Iris pigment epithelial cell (primary cell): ENCODE data around the gene NRP2.

ENCODE experiments used
- DNase-seq: peaks from one replicate; pipeline ENCODE4 v3.0.0-alpha.2; 2011; ENCODE audit warnings: low read depth

The NRP2 gene

DNA sequence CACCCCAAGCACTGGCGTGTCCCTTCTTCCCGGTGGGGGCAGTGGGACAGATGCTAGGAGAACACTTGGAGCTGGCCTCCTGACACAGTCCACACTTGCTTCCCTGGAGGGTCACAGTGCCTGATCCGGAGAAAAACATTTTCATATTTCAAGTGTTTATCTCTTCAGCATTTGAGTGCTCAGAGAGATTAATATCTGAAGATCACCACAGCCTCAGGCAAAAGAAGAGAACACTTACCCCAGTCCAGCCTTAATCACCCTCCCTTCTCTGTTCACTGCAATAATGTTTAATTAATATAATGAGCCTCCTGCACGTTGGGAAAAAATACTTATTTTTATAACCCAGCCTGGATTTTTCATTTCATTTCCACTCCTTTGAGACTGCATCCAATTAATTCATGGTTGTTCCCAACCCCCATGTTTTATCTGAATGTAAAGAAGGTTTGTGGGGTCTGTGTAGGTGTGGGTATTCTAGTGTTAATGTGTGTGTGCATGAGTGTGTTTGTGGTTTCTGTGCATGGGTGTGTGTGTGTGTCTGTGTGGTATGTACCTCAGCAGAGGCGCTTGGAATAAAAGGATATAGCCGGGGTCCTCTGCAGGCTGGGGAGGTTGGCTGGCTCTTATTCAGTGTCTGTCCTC is 72.1 kb downstream of the NRP2 start:
- no peak for DNase-seq

DNA sequence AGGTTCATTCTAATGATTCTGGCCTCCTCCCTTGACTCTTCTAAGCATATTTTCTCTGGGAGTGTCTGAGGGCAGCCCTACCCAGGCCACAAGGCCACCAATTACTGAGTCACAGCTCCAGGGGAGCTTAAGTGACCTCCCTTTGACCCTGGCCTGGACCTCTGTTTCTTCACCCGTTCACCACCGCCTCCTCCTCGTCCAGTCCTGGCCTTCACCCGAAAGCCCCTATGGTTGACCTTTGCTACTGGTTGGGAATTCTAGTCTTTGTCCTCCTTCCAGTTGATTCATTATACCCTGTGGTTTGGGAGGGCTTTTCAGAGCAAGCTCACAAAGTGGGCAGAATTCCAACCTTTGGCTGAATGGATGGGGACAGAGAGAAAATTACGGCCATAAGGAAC is 72.6 kb downstream of the NRP2 start:
- DNase-seq, result peak; percentile 71

DNA sequence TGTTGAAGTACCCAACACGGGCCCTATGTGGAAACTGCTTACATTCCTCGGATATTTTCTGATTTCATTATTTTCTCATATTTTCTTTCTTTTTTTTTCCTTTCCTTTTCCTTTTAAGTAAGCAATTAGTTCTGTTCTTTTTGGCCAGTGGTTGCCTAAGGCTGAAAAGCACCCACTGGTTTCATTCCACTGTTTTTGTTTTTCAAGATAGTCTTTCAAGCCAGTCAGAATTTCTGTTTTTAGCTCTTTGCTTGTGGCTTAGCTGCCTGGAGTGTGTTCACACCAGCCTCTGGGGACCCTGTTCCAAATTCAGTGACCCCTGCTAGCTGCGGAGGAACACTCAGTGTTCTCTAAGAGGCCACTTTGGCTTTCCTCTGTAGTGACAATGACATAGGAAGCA is 73.6 kb downstream of the NRP2 start:
- DNase-seq, result peak; percentile 77

DNA sequence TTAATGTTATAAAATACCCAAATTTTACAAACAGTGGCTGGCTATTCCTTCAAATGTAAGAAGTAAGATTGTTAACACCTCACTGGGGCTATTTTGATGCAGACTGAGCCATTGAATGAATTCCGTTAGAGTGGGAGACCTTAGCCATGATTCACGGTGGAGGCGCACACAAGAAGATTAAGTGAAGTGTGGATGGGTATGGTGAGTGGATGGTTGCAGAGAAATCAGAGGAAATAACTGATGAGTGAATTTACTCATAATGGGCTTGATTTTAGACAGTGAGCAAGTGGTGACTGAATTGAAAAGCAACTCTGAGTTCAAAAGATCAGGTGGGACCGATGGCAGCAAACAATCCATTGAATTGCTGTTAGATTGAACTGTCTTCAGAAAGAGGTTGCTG is 75.0 kb downstream of the NRP2 start:
- DNase-seq, result no peak

DNA sequence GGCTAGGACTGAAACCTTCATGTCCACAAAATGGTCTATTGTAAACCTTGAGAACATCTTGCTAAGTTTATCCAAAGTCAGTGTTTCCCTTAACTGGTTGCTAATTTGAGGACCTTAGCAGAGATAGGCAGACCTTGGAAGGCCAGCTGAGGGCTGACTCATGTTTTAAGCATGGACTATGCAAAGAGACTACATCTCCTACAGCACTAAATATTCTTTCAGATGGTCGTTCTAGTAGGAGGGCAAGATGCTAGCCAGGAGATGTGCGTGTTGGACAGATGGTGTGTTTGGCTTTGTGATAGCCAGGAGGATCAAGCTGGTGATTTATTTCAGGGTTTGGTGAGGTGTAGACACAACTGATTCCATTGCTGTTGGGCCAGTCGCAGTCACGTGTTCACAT is 75.8 kb downstream of the NRP2 start:
- DNase-seq, result peak; percentile 95

DNA sequence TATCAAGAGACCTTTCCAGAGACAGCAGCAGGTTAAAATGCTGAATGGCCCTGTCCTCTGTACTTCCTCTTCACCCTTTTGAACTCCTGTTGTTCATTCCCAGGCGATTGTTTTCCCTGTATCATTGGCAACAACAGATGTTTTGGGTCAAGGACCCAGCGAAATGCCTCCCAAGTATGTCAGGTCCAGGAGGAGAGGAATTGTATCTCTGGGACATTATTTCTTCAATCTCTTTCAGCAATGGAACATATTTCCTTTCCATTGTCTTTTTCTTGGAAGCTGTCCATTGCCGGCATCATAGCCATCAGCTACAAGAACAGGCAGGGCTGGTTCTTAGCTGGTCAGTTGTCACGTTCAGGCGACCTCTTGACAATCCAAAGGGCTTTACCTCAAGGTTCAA is 76.2 kb downstream of the NRP2 start:
- no peak for DNase-seq

DNA sequence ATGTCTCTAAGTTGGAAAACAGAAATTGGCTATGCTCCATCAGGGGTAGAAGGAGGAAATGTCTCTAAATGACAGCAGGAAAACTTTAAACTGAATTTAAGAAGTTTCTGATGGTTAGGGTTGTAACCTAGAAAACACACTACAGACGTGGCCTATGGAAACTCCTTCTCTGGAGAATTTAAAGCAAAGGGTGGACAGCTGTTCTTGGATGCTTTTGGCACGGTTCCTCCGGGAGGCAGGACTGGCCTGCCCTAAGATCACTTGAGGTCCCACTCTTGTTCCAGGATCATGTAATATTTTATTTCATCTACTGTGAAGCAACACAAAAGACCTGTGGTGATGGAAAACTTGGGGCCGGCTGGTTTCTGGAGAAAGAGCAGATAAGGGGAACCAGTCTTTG is 77.0 kb downstream of the NRP2 start:
- DNase-seq, result no peak

DNA sequence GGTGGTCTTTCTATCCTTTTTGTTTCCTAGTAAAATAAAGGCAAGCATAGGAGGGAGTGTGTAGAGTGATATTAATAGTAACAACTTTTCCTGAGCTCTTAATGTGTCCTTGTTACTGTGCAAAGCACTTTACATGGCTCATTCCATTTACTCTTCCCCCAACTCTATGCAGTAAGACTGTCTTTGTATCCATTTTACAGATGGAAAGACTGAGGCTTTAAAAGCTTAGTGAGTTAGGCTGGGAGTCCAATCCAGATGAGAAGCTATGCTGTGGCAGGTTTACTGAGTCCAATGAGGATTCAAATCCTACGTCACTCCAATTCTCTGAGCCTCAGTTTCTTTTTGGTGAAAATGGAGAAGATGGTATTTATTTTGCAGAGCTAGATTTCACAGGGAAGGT is 77.4 kb downstream of the NRP2 start:
- DNase-seq, result no peak

DNA sequence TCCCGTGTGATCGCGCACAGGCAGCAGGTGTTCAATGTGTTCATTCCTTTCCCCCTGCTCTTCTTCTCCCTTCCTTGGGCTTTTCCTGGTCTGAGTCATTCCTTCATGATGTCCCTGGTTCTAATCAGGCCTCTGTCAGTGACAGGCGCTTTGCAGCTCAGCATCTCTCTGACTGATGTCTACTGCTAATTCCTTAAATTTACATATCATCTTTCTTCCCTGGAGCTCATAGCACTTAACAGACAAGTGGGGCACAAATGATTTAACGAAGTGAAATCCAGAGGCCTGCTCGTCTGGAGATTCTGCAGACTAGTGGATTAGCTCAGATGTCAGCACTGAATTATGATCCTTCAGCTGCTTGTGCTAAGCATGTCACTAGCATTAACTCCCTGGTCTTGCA is 77.9 kb downstream of the NRP2 start:
- no peak for DNase-seq

DNA sequence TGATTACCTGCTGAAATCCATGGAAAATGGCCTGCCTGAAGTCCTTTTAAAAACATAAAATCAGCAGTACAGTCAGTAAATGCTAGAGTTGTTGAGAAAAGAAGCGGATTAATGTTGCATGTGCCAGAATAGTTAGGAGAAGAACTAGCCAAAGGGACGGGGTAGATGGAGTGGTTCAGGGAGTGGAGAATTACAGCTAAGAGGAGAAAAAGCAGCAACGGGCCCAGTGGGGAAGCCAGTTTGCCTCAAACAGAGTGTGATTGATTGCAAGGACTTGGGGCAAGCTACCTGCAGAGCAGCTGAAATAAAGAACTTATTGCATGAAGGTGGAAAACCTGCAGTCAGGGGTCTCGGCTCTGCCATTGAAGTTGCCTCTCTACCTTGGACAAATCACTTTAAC is 79.1 kb downstream of the NRP2 start:
- DNase-seq, result no peak

DNA sequence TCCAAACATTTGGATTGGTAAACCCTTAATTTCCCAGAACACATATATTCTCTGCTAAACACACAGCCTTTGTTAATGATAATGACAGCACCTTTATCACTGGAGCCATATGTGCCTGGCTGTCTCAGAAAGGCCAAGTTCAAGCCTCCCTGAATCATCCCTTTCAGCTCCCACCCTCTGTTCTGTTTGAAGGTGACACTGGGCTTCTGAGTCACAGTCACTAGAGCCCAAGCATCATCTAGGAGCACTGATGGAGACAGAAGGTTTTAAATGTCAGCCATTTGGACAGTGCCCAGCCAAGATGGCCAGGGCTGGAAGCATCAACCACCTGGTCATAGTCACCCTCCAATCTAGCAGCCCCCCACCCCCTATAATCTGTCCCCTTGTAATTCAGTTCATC is 80.6 kb downstream of the NRP2 start:
- DNase-seq, result no peak

DNA sequence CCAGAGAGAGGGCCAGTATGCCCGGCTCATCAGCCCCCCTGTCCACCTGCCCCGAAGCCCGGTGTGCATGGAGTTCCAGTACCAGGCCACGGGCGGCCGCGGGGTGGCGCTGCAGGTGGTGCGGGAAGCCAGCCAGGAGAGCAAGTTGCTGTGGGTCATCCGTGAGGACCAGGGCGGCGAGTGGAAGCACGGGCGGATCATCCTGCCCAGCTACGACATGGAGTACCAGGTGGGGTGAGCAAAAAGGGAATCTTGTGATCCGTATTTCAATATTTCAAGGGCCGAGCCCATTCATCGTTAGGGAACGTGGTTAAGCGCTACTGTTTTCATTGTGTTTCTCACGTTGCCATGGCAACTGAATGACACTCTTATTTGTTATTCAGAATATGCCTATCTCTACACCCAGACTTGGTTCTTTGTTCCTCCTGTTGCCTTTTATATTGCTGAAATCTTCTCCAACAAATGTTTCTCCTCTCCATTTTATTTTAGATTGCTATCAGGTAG is 81.5 kb downstream of the NRP2 start:
- peak; percentile 92 for DNase-seq

DNA sequence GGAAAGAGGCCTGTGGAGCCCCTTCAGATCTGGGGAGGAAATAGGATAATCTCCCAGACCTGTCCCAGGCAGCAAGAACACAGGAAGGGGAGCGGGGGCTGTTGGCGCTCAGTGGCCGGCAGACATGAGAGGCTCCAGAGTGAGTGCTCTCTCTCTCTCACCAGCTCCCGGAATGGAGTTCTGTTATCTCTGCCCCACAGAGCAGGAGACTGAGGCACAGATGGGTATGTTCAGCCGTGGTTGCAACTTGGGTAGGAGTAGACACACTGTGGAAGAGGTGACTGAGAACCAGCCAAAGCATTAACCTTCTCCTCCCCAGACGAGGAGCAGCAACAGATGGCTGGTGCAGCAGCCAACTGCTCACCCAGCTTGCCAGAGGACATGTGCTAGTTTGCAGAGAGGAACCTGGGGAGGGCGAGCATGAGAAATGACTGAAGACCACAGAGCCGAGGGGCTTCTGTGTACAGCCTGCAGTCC is 82.0 kb downstream of the NRP2 start:
- no peak for DNase-seq

DNA sequence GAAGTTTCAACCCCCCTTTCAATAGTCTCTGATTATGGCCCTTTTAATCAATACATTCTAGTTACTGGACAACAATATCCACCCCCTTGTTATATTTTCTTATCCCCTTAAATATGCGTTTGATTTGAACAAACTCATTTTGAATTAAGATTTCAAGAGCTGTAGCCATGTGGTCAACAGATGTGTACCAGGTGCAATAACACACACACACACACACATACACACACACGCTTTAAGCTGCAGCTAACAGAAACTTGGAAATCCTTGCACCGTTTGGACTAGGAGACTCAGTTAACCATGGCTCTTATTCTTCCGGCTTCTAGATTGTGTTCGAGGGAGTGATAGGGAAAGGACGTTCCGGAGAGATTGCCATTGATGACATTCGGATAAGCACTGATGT is 82.8 kb downstream of the NRP2 start:
- DNase-seq, result no peak

DNA sequence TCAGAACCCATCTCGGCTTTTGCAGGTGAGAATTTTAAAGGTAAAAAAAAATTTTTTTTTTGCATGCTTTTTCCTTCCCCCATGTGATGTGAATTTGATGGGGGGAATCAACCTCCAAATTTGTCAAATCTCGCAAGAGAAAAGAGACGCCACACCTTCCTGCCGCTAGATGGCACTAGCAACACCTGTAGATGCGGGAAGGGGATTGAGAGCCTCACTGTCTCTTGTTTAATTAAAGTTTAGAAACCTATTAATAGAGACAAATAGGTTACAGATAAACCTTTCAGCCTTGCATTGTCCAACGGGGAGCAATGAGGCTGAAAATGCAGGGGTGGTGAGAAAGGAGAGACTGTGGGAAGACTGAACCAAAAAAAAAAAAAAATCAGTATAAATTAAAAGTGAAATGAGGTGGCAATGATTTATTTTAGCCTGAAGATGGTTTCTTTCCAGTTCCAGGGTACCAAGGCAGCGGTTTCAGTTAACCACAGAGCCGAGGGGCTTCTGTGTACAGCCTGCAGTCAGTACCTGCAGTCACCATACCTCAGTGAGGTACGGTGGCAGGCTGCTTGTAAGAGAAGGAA is 84.6 kb downstream of the NRP2 start:
- peak; percentile 63 for DNase-seq

DNA sequence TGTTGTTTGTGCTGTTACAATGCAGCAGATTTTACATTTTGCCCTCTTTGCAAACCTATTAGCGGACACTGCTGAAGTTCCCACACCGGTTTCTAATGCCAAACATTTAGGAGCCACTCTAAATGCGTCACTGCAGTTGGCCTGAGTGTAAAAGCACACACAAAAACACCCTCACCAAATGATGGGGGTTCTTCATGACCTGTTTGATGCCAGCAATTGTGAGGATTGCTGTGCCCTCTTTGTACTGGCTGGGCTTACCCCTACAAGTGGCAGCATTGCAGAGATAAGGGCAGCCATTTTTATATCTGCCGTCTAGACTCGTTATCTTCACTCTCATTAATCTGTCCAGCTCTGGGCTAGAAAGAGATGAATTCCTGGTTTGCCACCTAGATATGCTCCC is 85.3 kb downstream of the NRP2 start:
- no peak for DNase-seq

DNA sequence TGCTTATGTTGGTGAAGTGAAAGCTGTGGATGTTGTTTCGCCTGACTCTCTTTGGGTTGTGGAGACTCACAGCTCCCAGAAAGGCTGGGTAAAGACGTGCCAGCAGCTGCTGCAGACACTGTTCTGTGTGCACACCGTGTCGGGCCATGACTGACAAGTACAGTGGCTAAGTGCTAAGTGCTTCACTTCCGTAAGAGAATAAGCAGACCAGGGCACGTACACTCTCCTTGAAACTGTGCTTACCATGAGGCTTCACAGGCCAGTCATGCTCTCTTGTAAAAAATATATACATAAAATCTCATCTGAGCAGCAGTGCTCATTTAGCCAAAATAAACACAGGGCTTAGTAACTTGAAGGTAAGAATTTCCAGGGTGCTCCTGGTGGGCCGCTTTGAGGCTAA is 86.0 kb downstream of the NRP2 start:
- no peak for DNase-seq

DNA sequence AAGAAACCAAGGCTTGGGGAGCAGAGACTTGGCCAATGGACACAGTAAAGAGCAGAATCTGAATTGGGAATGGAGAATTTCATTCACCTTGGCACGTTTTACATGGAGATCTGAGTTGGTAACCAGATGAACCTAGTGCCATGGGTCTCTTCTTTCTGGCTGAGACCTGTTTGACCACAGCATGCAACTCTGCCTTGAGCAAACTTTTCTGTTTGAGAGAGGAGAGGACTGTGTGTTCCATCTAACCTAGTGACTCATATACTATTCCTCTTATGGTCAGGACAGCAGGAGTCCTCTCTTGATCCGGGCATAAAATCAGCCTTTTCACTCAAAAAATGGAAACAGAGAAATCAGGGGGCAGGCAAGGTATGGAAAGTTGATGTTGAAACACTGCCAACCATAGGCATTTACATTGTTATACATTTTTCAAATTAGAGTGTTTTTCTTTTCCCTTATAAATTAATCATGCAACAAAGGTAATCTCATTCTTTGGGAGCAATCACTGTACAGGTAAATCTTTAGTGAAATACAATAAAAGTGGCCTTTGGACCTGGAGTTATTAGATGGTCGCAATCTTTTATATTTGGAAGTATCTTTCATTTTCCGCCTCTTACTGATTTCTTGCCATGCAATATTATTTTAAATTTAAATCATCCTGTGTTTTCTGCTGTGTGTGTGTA is 86.7 kb downstream of the NRP2 start:
- peak; percentile 80 for DNase-seq

DNA sequence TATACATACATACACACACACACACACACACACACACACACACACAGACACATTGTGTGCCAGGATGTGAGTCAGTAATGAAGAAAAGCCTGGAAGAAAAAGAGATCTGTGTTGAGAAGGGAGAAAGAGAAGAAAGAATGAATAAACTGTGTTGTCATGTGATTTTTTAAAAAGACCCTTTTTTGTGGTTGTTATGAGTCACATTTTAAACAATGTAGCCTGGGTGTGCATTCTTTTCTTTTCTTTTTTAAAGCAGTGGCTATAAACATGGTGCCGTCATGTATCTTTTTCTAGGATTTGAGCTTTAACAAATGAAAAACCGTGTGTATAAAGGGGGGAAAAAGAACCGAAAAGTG is 87.2 kb downstream of the NRP2 start:
- peak; percentile 89 for DNase-seq

DNA sequence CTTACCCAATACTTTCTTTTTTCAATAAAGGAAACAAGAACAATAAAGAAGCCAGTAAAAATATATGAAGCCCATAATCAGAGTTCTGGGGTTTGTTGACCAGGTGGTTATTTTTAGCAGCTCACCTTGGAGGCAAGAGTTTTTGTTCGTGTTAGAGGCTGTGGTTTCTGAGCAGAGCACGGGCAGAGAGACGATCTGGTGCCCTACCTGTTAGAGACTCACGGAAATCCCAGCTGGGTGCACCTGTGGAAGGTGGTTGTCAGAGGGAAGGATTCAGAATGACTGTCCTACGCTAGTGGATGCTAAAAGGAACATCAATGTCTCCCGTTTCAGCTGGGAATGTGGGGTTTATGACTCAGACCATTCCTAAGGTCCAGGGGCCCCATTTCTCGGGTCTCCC is 87.6 kb downstream of the NRP2 start:
- DNase-seq, result no peak

DNA sequence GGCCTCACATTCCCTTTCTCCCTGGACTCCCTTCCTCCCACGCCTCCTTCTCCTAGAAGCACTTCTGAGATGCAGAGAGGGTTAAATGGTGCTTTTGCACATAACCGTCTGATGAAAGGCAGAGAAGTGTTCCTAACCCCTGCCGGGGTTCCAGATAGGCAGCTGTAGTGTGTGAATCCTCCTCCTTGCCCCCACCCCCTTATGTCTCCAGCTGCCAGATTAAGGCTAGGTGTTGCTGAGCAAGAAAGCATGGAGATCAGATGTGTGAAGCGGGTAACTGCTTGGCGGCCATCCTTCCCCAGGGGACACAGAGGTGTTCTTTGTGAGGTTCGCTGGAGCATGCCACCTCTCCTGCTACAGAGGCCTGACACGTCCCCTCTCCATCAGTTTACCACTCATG is 88.3 kb downstream of the NRP2 start:
- no peak for DNase-seq

DNA sequence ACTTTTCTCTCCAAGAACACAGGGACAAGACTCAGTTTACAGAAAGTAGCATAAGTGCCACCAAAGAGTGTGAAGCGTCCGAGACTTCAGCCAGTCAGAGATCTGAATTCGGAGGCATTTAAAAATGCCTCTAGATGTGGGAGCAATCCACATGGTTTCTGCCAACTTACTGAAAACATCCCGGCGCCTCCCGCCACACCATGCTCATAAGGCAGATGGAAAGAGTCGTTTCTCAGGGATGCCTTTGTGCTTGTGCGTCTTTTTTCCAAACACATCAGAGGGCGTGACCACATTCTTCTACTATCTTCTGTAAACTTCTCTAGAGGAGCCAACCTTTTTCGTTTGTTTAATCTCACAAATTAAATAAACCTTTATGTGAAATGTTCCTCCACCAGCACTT is 88.7 kb downstream of the NRP2 start:
- peak; percentile 46 for DNase-seq

DNA sequence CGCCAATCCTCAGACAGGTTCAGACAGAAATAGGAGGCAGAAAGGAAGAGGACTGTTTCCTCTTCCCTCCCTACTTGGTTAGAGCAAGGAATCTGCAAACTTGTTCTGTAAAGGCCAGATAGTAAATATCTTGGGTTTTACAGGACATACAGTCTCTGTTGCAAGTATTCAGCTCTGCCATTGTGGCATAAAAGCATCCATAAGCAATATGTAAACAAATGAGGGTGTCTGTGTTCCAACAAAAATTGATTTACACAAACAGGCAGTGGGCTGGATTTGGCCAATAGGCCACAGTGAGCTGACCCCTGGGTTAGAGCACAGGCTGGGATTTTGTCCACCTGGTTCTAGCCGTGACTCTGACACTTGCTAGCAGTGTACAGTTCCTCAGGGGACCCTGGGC is 89.4 kb downstream of the NRP2 start:
- DNase-seq, result no peak

DNA sequence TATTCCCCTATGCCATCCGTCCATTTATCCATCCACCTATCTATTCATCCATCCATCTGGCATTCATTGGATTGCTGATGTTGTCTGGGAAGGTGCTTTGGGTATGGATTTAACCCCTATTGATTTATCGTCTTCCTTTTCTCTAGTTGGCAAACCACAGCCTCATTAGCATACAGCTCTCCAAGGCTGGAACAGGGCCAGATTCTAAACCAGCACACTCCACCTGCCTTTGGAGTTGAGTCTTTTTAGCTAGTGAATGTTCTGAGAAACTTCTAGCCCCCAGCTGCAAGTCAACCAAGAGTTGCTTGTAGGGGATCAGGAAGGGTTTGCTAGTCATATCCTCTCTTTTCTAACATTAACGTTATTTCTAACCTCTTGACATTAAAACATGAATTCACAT is 90.7 kb downstream of the NRP2 start:
- no peak for DNase-seq
